Measurements from ENCODE around the gene ZBTB47.

ZBTB47 gene

GRCh38 chr3:42640129-42640528 lies 13.4 kb upstream of the ZBTB47 start:
- Mint-ChIP-seq H3K27ac (peak overlapping the region; percentile 77), H3K27me3 (no peaks in the 10 kb centered on the region), H3K4me3 (no peak overlapping the region), H3K9me3 (no peaks in the 10 kb centered on the region), H3K36me3 (peaks cover 38% of the 10 kb centered on the region), H3K4me1 (peaks cover 18% of the 10 kb centered on the region)
- CTCF ChIA-PET: interaction anchor here (0.8 kb wide), 1 partner anchor 28 kb away, joined by 4 read pairs; no protein-coding TSS in a partner anchor
- no peak for DNase-seq

- CTCF ChIA-PET: interaction anchor here (1.1 to 1.4 kb wide), 2 partner anchors 13 to 59 kb away, joined by 3 to 4 read pairs; partner anchors contain the start of genes SEC22C and ZBTB47
- Mint-ChIP-seq H3K27ac (peak overlapping the region; percentile 77), H3K4me3 (no peak overlapping the region)
These were observed 12.6 kb upstream of the ZBTB47 start for GRCh38 chr3:42640771-42641370.

GRCh38 chr3:42647821-42648459 lies 5.6 kb upstream of the ZBTB47 start:
- Mint-ChIP-seq H3K4me1 (peaks cover 29% of the 10 kb centered on the region), H3K4me3 (no peak overlapping the region), H3K36me3 (peaks cover 41% of the 10 kb centered on the region), H3K9me3 (no peaks in the 10 kb centered on the region), H3K27ac (peak overlapping the region; percentile 58), H3K27me3 (peaks cover 7% of the 10 kb centered on the region)
- no peak for DNase-seq
- CTCF ChIA-PET: interaction anchor here (1.1 kb wide), 1 partner anchor 97 kb away, joined by 4 read pairs; no protein-coding TSS in a partner anchor

More at GRCh38 chr3:42640771-42641370, 12.6 kb upstream of the ZBTB47 start:
- Mint-ChIP-seq H3K4me1 (peaks cover 18% of the 10 kb centered on the region), H3K27me3 (no peaks in the 10 kb centered on the region), H3K9me3 (no peaks in the 10 kb centered on the region), H3K36me3 (peaks cover 38% of the 10 kb centered on the region)
- peak; percentile 19 for DNase-seq

DNA sequence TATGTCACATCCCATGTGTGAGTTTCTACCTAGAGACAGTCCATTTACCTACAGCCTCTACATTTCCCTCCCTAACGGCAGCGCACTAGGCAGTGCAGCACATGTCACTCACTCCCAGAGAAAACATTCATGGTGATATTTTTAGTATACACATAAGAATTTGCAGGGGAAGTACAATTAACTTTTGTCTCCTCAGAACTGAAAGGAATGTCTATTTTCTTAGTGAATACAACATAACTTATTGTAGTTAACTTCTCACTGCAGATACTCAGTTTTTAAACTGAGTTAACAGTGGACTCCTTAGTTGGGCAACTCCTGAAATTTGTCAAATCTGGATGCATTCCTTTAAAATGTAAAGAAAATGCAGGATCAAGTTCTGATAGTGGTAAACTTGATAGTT lies 4.5 kb upstream of the ZBTB47 start:
- Mint-ChIP-seq H3K27ac (peak overlapping the region; percentile 52), H3K4me3 (no peak overlapping the region), H3K36me3 (peaks cover 32% of the 10 kb centered on the region), H3K9me3 (no peaks in the 10 kb centered on the region), H3K27me3 (peaks cover 18% of the 10 kb centered on the region), H3K4me1 (peaks cover 39% of the 10 kb centered on the region)
- CTCF ChIA-PET: no interaction called here
- no peak for DNase-seq

GRCh38 chr3:42649783-42650182 lies 3.7 kb upstream of the ZBTB47 start:
- Mint-ChIP-seq H3K36me3 (peaks cover 28% of the 10 kb centered on the region), H3K27ac (no peak overlapping the region), H3K4me3 (no peak overlapping the region), H3K27me3 (peaks cover 20% of the 10 kb centered on the region), H3K9me3 (no peaks in the 10 kb centered on the region), H3K4me1 (peaks cover 39% of the 10 kb centered on the region)
- DNase-seq: no peak
- CTCF ChIA-PET: no interaction called here

DNA sequence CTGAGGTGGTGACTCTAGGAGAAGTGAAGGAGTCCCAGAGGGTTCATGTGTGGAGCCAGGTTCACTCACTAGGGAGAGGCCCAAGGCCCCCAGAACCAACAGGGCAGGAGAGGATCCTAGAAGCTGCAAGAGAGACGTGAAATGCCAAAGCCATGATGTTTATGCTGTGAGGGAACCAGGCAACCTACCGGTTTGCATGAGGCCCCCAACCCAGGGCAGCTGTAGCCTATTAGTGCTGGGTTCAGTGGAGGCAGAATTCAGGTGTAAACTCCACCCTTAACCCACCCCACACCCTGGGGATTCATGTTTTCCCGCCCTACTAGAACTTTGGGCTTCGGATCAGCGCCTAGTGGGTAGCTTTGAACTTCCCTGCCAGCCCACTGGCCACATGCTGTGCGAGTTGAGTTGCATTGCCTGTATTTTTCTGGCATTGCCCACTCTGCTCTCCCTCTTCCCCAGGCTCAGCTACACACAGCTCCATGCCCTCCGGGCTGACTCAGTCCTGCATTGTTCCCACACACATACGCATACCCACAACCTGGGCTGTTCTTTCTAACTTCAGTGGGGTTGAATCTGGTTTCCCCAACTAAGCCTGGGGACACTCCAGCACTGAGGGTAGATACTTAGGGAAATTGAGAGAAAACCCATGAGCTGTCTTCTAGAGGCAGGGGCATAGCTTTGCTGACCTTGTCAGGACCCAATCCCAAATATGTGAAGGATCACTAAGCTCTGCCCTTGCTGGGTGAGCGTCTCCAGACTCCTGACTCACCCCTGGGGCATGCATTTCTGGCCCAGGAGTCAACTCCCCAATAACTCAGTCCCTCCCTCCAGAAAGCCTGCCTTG lies 2.0 kb upstream of the ZBTB47 start:
- no peaks in the 10 kb centered on the region for H3K9me3 Mint-ChIP-seq
- H3K4me1 Mint-ChIP-seq: peaks cover 35% of the 10 kb centered on the region
- peaks cover 22% of the 10 kb centered on the region for H3K36me3 Mint-ChIP-seq
- H3K27me3 Mint-ChIP-seq: peaks cover 31% of the 10 kb centered on the region
- DNase-seq: no peak
- CTCF ChIA-PET: interaction anchor here (1.0 to 3.1 kb wide), 5 partner anchors 10 to 370 kb away, joined by 3 to 9 read pairs (median 5); partner anchors contain the start of gene SEC22C
- H3K4me3 Mint-ChIP-seq: no peak overlapping the region
- H3K27ac Mint-ChIP-seq: no peak overlapping the region

- H3K27me3 Mint-ChIP-seq: peaks cover 31% of the 10 kb centered on the region
- H3K27ac Mint-ChIP-seq: no peak overlapping the region
- no peak overlapping the region for H3K4me3 Mint-ChIP-seq
- H3K36me3 Mint-ChIP-seq: peaks cover 16% of the 10 kb centered on the region
- no peak for DNase-seq
- no peaks in the 10 kb centered on the region for H3K9me3 Mint-ChIP-seq
- H3K4me1 Mint-ChIP-seq: peaks cover 29% of the 10 kb centered on the region
- CTCF ChIA-PET: interaction anchor here (1.0 to 3.1 kb wide), 6 partner anchors 9 to 370 kb away, joined by 3 to 9 read pairs (median 5); partner anchors contain the start of gene SEC22C
These were observed 1.3 kb upstream of the ZBTB47 start for GRCh38 chr3:42652251-42652610.

- H3K4me3 Mint-ChIP-seq: peak overlapping the region; percentile 66
- no peaks in the 10 kb centered on the region for H3K9me3 Mint-ChIP-seq
- no peak for DNase-seq
- H3K27ac Mint-ChIP-seq: no peak overlapping the region
- CTCF ChIA-PET: interaction anchor here (1.4 to 3.1 kb wide), 4 partner anchors 8 to 95 kb away, joined by 5 to 9 read pairs (median 5); partner anchors contain the start of gene SEC22C
- H3K36me3 Mint-ChIP-seq: peaks cover 14% of the 10 kb centered on the region
- peaks cover 31% of the 10 kb centered on the region for H3K27me3 Mint-ChIP-seq
- H3K4me1 Mint-ChIP-seq: peaks cover 27% of the 10 kb centered on the region
These were observed 740 bp upstream of the ZBTB47 start for GRCh38 chr3:42652611-42653302.

DNA sequence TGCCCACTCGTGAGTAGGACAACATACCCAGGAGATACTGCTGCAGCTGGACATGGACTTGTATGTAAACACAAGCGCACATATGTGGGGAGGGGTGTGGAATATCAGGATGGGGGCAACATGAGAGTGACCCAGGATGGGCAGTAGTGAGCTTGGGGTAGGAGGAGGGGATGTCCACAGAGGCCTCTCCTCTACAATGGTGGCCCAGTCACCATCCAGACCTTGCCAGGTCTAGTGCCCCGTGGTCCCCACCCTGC lies 266 bp upstream of the ZBTB47 start:
- Mint-ChIP-seq H3K27ac (peak overlapping the region; percentile 52), H3K27me3 (peaks cover 31% of the 10 kb centered on the region), H3K4me1 (peaks cover 24% of the 10 kb centered on the region), H3K4me3 (peak overlapping the region; percentile 66), H3K9me3 (no peaks in the 10 kb centered on the region), H3K36me3 (peaks cover 10% of the 10 kb centered on the region)
- CTCF ChIA-PET: interaction anchor here (1.4 to 3.1 kb wide), 3 partner anchors 17 to 94 kb away, joined by 5 to 9 read pairs (median 5); partner anchors contain the start of gene SEC22C
- no peak for DNase-seq

DNA sequence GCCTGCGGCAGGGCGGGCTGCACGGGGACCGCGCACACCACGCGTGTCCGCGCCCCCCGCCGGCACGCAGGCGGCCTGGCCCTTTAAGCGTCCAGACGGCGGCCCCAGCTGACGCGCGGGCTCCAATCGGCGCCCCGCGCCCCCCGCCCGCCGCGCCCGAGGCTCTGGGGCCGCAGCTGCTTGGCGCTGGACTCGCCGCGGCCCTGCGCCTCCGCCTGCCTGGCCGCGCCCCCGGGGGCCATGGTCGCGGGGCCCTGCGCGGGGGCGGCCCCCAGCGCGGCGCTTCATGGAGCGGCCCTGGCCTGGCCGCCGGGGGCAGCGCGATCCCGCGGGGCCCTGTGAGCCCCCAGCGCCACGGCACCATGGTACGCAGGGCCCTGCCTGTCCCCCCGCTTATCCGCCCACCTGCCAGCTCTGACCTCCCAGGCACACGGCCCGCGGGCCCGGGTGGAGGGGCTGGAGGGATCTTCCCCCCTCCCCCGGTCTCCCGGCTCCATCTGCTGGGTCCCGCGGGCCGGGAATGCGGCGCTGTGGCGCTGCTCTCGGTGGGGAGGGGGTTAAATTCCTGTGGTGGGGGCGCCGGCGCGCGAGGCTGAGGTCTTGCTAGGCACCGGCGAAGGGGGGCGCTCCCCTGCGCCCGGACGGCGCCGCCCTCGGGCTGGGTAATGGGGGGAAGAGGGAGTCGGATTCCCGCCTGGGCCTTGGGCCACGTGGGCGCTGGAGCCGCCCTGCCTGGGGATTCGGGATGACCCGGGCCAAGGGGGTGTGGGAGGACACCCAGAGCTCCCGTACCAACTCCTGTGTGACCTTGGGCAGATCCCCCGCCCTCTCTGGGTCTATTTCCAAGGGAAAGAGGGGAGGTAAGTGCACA lies 1.1 kb downstream of the ZBTB47 start:
- Mint-ChIP-seq H3K9me3 (no peaks in the 10 kb centered on the region), H3K27ac (no peak overlapping the region), H3K4me3 (peak overlapping the region; percentile 23), H3K27me3 (peaks cover 31% of the 10 kb centered on the region), H3K4me1 (peaks cover 22% of the 10 kb centered on the region), H3K36me3 (peaks cover 2% of the 10 kb centered on the region)
- no peak for DNase-seq
- CTCF ChIA-PET: interaction anchor here (1.0 to 1.1 kb wide), 2 partner anchors 13 to 92 kb away, joined by 3 read pairs; no protein-coding TSS in a partner anchor

GRCh38 chr3:42655331-42655888 lies 1.9 kb downstream of the ZBTB47 start:
- no peak for DNase-seq
- no peak overlapping the region for H3K4me3 Mint-ChIP-seq
- H3K27me3 Mint-ChIP-seq: peaks cover 31% of the 10 kb centered on the region
- H3K4me1 Mint-ChIP-seq: peaks cover 22% of the 10 kb centered on the region
- no peak overlapping the region for H3K27ac Mint-ChIP-seq
- H3K9me3 Mint-ChIP-seq: no peaks in the 10 kb centered on the region
- no peaks in the 10 kb centered on the region for H3K36me3 Mint-ChIP-seq
- CTCF ChIA-PET: no interaction called here

DNA sequence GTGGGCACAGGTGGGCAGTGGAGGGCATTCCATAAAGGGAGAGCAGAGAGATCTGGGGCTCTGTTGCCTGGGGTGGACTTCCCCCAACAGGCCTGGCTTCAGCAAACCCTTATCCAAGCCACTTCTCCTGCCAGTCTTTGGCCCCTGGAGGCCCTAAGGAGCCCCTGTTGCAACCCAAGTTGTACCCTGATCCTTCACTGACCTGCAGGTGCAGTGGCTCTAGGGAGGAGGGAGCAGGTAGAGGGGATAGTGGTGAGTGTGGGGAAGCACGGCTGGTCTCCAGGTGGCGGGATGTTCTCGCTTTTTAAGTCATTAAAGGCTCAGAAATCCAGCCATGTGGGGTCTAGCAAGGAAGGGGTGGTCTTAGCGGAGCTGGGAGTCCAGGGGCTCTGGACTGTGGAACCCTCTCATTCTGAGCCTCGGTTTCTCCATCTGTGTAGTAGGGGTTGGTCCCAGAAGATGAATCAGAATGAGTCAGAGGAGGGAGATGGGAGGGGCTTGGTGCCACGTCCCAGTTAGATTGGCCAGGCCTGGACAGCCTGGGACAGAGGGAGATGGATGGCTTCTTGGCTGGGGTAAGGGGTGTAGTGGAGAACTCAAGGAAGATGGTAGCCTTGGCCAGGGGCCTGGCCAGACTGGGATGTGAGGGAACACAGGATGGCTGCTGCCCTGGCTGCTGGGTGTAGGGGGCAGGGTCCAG lies 2.6 kb downstream of the ZBTB47 start:
- H3K4me1 Mint-ChIP-seq: peaks cover 22% of the 10 kb centered on the region
- H3K27ac Mint-ChIP-seq: no peak overlapping the region
- H3K4me3 Mint-ChIP-seq: no peak overlapping the region
- no peaks in the 10 kb centered on the region for H3K9me3 Mint-ChIP-seq
- CTCF ChIA-PET: no interaction called here
- H3K36me3 Mint-ChIP-seq: no peaks in the 10 kb centered on the region
- H3K27me3 Mint-ChIP-seq: peaks cover 31% of the 10 kb centered on the region
- no peak for DNase-seq
